KOPT-K1 (cell line): ENCODE data around the gene COX4I2.
A peak's percentile ranks its signal among the peaks of the same experiment; 100 is the strongest.
"Not testable (repeated sequence)": the region's sequence is repeated elsewhere in the genome, so short reads cannot be mapped to it uniquely, and the experiment has no call there.

ENCODE experiments used
- H3K27ac ChIP-seq: fragments of 200-600 bp; sonication (generic); 2 replicates; pipeline ENCODE4 v1.5.1; 2016; ENCODE audit warnings: antibody characterized with exemption, mild to moderate bottlenecking, low read depth, low read length; ENCODE audit not compliant: poor library complexity, severe bottlenecking
- H3K36me3 ChIP-seq: fragments of 200-600 bp; sonication (generic); 2 replicates; pipeline ENCODE4 v1.5.1; 2017; ENCODE audit warnings: antibody characterized with exemption, mild to moderate bottlenecking, low read length, moderate library complexity; ENCODE audit not compliant: insufficient read depth
- H3K9me3 ChIP-seq: fragments of 200-600 bp; sonication (generic); 2 replicates; pipeline ENCODE4 v1.5.1; 2017; ENCODE audit warnings: antibody characterized with exemption, low read length, mild to moderate bottlenecking; ENCODE audit not compliant: insufficient read depth, poor library complexity, severe bottlenecking

The COX4I2 gene

DNA sequence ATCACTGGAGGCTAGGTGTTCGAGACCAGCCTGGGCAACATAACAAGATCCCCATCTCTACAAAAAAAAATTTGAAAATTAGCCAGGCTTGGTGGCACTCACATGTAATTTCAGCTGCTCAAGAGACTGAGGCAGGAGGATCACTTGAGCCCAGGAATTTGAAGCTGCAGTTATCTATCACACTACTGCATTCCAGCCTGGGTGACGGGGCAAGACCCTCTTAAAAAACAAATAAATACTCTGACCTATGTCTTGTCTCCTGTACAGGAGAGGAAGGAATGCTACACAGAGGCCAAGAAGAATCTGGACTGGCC lies 25.8 kb downstream of the COX4I2 start:
- Histone ChIP-seq H3K27ac (peak overlapping the region; percentile 57), H3K36me3 (peaks cover 52% of the 10 kb centered on the region), H3K9me3 (no peaks in the 10 kb centered on the region)

DNA sequence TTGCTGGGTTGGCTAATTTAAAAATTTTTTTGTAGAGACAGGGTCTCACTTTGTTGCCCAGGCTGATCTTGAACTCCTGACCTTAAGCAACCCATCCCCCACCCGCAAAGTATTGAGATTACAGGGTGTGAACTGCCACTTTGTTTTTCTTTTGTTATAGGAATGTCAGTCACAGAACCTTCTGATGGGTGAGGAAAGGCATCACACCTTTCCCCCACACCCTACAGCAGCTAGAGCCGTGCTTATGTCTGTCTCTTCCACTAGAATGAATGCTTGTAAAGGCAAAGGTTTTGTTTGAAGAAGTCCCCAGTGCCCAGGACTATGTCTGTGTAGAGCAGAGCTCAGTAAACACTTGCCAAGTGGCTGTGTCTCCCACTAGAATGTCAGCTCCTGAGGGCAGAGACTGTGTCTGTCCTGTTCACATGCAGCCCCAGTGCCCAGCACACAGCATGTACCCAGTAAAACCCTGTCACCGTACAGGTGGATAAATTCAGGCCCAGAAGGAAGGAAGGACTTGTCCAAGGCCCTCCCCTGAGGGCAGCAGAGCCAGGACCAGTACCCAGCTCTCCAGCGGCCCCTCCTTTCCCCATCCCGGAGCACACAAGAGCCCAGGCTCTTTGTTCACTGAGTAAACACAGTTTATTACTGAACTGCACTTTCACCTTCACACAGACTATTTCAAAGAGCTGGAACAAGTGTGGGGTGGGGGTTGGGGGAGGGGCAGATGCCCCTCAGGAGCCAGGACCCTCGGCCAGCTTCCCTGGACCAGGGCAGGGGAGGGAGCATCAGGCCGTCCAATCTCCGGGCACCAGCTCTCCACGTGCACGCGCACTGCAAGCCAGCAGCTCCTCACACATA lies 26.4 kb downstream of the COX4I2 start:
- Histone ChIP-seq H3K27ac (peak overlapping the region; percentile 57), H3K9me3 (no peaks in the 10 kb centered on the region), H3K36me3 (peaks cover 58% of the 10 kb centered on the region)

GRCh38 chr20:31664696-31665354 lies 27.1 kb downstream of the COX4I2 start:
- Histone ChIP-seq H3K36me3 (peaks cover 65% of the 10 kb centered on the region), H3K27ac (peak overlapping the region; percentile 57), H3K9me3 (no peaks in the 10 kb centered on the region)

DNA sequence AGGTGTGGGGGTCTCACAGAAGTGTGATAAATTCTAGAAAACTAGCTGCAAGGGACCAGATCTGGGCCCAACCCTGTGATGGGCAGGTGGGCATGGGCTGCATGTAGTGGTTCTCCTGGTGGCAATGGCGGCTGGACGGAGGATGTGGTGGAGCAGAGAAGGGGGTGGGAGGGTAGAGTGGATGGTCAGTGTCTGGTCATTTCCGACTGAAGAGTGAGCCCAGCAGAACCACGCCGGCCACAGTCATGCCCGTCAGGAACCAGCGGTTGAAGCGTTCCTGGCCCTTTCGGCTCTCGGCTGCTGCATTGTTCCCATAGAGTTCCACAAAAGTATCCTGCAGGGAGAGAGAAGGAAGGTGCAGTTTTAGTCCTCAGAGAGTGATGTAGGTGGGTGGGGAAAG lies 28.0 kb downstream of the COX4I2 start:
- Histone ChIP-seq H3K9me3 (no peaks in the 10 kb centered on the region), H3K36me3 (peaks cover 75% of the 10 kb centered on the region), H3K27ac (peak overlapping the region; percentile 57)

- Histone ChIP-seq H3K36me3 (peaks cover 82% of the 10 kb centered on the region), H3K27ac (peak overlapping the region; percentile 57), H3K9me3 (no peaks in the 10 kb centered on the region)
Observed at GRCh38 chr20:31666258-31667042, 28.7 kb downstream of the COX4I2 start.

DNA sequence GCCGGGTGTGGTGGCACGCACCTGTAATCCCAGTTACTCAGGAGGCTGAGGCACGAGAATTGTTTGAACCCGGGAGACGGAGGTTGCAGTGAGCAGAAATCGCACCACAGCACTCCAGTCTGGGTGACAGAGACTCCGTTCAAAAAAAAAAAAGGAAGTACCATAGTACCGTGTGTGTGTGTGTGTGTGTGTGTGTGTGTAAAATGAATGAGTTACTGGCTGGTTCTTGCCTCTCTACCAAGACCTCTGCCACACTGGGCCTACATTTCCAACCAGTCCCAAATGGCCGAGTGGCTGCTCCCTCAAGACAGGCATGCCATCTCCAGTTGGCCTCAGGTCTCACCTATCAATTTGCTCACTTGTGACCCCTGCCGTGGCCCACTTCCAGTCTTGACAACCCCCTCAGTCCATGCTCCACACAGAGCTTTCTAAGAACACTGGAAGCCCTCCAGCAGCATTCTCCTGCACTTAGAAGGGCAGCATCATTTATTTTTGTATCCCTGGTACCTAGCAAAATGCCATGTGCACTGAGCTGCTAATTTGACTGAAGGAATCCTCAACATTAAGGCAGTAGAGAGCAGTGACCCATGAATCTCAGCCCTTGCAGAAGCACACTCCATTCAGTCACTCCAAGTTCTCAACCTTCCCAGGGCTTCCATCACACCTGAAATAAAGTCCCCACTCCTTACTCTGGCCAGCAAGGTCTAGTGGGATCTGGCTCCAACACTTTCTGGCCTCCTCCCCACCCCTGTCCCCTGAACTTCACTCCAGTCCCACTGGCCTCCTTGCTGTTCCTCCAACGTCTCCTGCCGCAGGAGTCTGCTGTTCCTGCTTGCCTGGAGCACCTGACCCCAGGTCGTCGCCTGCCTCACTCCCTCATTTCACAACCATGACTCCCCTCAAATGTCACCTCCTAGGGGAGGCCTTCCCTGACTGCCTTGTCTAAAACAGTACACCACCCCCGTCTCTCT lies 29.9 kb downstream of the COX4I2 start:
- Histone ChIP-seq H3K9me3 (no peaks in the 10 kb centered on the region), H3K36me3 (peaks cover 89% of the 10 kb centered on the region), H3K27ac (peak overlapping the region; percentile 57)

- not testable (repeated sequence) for H3K27ac ChIP-seq, H3K9me3 ChIP-seq
- H3K36me3 ChIP-seq: peaks cover 88% of the 10 kb centered on the region
Observed at GRCh38 chr20:31668944-31669343, 31.2 kb downstream of the COX4I2 start.

GRCh38 chr20:31669876-31670275 lies 32.2 kb downstream of the COX4I2 start:
- Histone ChIP-seq H3K9me3 (no peaks in the 10 kb centered on the region), H3K27ac (peak overlapping the region; percentile 38), H3K36me3 (peaks cover 79% of the 10 kb centered on the region)

- Histone ChIP-seq H3K36me3 (peaks cover 71% of the 10 kb centered on the region), H3K9me3 (no peaks in the 10 kb centered on the region), H3K27ac (peak overlapping the region; percentile 38)
Observed at GRCh38 chr20:31670371-31671228, 32.9 kb downstream of the COX4I2 start.

GRCh38 chr20:31671324-31671723 lies 33.6 kb downstream of the COX4I2 start:
- Histone ChIP-seq H3K27ac (peak overlapping the region; percentile 38), H3K9me3 (no peaks in the 10 kb centered on the region)

GRCh38 chr20:31673435-31673834 lies 35.7 kb downstream of the COX4I2 start:
- Histone ChIP-seq H3K27ac (peak overlapping the region; percentile 99), H3K9me3 (no peaks in the 10 kb centered on the region), H3K36me3 (peaks cover 62% of the 10 kb centered on the region)

More at GRCh38 chr20:31671324-31671723, 33.6 kb downstream of the COX4I2 start:
- H3K36me3 ChIP-seq: peaks cover 66% of the 10 kb centered on the region

DNA sequence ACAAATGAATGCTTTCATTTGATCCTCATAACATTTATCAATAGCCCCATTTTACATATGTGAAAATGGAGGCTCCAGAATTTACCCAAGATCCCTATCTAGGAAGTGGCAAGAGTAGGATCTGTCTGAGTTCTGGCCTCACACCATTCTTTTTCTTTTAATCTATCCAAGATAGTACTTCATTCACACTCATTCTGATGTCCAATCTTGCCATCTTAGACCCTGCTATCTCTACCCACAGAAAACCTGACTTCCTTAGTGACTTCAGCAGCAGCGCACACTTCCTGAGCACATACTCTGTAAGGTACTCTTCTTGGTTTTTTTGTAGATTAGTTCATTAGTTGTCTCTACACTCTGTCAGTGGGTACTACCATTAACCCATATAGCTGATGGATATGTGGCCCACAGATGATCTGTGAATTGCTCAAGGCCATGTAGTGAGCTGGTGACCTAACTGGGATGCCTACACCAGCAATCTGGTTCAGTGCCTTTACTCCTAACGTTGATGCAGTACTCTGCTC lies 36.3 kb downstream of the COX4I2 start:
- peak overlapping the region; percentile 99 for H3K27ac ChIP-seq
- no peaks in the 10 kb centered on the region for H3K9me3 ChIP-seq
- H3K36me3 ChIP-seq: peaks cover 62% of the 10 kb centered on the region
